ENCODE measurements around the gene ADGRG6.

The ADGRG6 gene

DNA sequence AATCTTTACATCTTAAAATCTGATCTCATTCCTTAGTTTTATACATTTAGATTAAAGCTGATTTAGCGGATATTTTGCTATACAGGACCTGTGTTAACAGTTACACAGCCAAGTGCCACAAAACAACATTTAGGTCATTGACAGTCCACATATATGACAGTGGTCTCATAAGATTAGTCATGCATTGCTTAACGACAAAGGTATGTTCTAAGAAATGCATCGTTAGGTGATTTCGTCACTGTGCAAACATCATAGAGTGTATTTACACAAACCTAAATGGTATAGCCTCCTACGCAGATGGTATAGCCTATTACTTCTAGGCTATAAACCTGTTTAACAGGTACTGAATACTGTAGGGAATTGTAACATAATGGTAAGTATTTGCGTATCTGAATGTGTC lies 21.6 kb downstream of the ADGRG6 start (continued):
- TF ChIP-seq, protein P1, sequence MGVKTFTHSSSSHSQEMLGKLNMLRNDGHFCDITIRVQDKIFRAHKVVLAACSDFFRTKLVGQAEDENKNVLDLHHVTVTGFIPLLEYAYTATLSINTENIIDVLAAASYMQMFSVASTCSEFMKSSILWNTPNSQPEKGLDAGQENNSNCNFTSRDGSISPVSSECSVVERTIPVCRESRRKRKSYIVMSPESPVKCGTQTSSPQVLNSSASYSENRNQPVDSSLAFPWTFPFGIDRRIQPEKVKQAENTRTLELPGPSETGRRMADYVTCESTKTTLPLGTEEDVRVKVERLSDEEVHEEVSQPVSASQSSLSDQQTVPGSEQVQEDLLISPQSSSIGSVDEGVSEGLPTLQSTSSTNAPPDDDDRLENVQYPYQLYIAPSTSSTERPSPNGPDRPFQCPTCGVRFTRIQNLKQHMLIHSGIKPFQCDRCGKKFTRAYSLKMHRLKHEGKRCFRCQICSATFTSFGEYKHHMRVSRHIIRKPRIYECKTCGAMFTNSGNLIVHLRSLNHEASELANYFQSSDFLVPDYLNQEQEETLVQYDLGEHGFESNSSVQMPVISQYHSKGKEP (tag by site-specific recombination; IDR thresholded peaks at IDR 0.05) = peak; percentile 96
- TF ChIP-seq ZNF302 (tag by site-specific recombination; IDR thresholded peaks at IDR 0.05; ENCODE audit: low read depth) (no peak), KLF10 (tag by site-specific recombination; IDR thresholded peaks at IDR 0.05) (peak; percentile 89), ZNF404 (tag by site-specific recombination; IDR thresholded peaks at IDR 0.05) (no peak), ZNF785 (tag by site-specific recombination; IDR thresholded peaks at IDR 0.05) (no peak), ZBTB20 (tag by site-specific recombination; IDR thresholded peaks at IDR 0.05) (no peak), ZBTB8A (tag by site-specific recombination; IDR thresholded peaks at IDR 0.05) (no peak), ZNF175 (tag by site-specific recombination; IDR thresholded peaks at IDR 0.05) (no peak), ZNF830 (tag by site-specific recombination; IDR thresholded peaks at IDR 0.05; ENCODE audit: low read depth) (no peak), ZNF2 (tag by site-specific recombination; IDR thresholded peaks at IDR 0.05) (peak; percentile 61; the same call in 1 of the 2 replicates), ZNF513 (tag by site-specific recombination; IDR thresholded peaks at IDR 0.05) (no peak; the same call in 1 of the 2 replicates), ZNF837 (tag by site-specific recombination; IDR thresholded peaks at IDR 0.05) (no peak), MEIS1 (CRISPR knock-in tag; IDR thresholded peaks at IDR 0.05; ENCODE audit: borderline replicate concordance) (no peak), ZNF488 (tag by site-specific recombination; IDR thresholded peaks at IDR 0.05) (no peak), ZNF555 (tag by site-specific recombination; conservative IDR thresholded peaks at IDR 0.05) (no peak), ZNF585B (tag by site-specific recombination; IDR thresholded peaks at IDR 0.05) (no peak), ZBTB11 (tag by site-specific recombination; conservative IDR thresholded peaks at IDR 0.05; ENCODE audit: low read depth) (no peak), OSR2 (tag by site-specific recombination; IDR thresholded peaks at IDR 0.05) (peak; percentile 76), ZSCAN23 (tag by site-specific recombination; IDR thresholded peaks at IDR 0.05) (peak; percentile 90), ZFHX2 (tag by site-specific recombination; conservative IDR thresholded peaks at IDR 0.05) (peak; percentile 65), GLI2 (tag by site-specific recombination; IDR thresholded peaks at IDR 0.05; ENCODE audit: borderline replicate concordance, low read depth) (peak; percentile 64; the same call in 1 of the 2 replicates), IKZF3 (tag by site-specific recombination; IDR thresholded peaks at IDR 0.05) (peak; percentile 11; the same call in 1 of the 2 replicates), ZNF324 (tag by site-specific recombination; IDR thresholded peaks at IDR 0.05) (peak; percentile 88), ZNF670 (tag by site-specific recombination; IDR thresholded peaks at IDR 0.05; ENCODE audit: low read depth) (no peak)
- TF ChIP-seq, protein P2, sequence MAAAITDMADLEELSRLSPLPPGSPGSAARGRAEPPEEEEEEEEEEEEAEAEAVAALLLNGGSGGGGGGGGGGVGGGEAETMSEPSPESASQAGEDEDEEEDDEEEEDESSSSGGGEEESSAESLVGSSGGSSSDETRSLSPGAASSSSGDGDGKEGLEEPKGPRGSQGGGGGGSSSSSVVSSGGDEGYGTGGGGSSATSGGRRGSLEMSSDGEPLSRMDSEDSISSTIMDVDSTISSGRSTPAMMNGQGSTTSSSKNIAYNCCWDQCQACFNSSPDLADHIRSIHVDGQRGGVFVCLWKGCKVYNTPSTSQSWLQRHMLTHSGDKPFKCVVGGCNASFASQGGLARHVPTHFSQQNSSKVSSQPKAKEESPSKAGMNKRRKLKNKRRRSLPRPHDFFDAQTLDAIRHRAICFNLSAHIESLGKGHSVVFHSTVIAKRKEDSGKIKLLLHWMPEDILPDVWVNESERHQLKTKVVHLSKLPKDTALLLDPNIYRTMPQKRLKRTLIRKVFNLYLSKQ (tag by site-specific recombination; IDR thresholded peaks at IDR 0.05; ENCODE audit: borderline replicate concordance) = no peak
- TF ChIP-seq, protein P3, sequence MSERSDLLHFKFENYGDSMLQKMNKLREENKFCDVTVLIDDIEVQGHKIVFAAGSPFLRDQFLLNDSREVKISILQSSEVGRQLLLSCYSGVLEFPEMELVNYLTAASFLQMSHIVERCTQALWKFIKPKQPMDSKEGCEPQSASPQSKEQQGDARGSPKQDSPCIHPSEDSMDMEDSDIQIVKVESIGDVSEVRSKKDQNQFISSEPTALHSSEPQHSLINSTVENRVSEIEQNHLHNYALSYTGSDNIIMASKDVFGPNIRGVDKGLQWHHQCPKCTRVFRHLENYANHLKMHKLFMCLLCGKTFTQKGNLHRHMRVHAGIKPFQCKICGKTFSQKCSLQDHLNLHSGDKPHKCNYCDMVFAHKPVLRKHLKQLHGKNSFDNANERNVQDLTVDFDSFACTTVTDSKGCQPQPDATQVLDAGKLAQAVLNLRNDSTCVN (tag by site-specific recombination; optimal IDR thresholded peaks at IDR 0.05) = no peak
- TF ChIP-seq, protein P4, sequence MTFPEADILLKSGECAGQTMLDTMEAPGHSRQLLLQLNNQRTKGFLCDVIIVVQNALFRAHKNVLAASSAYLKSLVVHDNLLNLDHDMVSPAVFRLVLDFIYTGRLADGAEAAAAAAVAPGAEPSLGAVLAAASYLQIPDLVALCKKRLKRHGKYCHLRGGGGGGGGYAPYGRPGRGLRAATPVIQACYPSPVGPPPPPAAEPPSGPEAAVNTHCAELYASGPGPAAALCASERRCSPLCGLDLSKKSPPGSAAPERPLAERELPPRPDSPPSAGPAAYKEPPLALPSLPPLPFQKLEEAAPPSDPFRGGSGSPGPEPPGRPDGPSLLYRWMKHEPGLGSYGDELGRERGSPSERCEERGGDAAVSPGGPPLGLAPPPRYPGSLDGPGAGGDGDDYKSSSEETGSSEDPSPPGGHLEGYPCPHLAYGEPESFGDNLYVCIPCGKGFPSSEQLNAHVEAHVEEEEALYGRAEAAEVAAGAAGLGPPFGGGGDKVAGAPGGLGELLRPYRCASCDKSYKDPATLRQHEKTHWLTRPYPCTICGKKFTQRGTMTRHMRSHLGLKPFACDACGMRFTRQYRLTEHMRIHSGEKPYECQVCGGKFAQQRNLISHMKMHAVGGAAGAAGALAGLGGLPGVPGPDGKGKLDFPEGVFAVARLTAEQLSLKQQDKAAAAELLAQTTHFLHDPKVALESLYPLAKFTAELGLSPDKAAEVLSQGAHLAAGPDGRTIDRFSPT (tag by site-specific recombination; IDR thresholded peaks at IDR 0.05) = peak; percentile 97
